ENCODE measurements around the gene TM7SF3.

The TM7SF3 gene

GRCh38 chr12:27014859-27015729 lies 910 bp upstream of the TM7SF3 start:
- no peak for DNase-seq (ENCODE audit: low read depth, low spot score)

GRCh38 chr12:27013611-27014084 lies 536 bp downstream of the TM7SF3 start:
- DNase-seq (ENCODE audit: low read depth, low spot score): no peak

DNA sequence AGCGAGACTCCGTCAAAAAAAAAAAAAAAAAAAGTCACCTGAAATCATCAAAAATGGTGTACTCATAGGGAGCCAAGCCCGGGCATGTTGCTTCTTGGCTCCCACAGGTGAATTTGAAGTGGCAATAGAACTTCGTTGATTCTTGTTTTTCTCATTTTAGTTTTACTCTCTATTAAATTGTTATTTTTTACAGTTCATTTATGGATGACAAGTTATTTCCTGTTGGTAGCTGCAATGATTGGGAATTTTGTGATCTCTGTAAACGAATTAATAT lies 1.3 kb downstream of the TM7SF3 start:
- DNase-seq (ENCODE audit: low read depth, low spot score): no peak

DNA sequence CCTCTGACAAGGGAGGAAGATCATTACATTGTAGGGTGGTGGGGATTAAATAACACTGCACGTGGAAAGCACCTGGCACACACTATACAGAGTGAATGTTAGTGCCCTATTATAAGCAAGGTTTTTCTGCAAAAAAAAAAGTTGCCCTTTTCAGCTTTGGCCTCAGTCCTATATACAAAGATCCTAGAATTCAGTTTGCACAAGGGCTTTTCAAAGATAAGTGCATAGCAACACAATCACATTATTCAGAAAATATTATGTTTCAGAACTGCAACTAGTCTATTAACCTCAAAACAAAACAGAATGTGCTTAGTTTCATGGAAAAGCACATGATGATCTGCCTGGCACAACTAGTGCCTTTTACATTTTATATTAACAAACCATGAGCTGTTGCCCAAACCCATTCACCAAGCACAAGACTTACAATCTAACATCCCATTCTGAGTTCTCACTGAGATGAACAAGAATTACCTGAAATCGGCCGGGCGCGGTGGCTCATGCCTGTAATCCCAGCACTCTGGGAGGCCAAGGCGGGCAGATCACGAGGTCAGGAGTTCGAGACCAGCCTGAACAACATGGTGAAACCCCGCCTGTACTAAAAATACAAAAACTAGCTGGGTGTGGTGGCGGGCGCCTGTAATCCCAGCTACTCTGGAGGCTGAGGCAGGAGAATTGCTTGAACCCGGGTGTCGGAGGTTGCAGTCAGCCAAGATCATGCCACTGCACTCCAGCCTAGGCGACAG lies 1.8 kb downstream of the TM7SF3 start:
- no peak for DNase-seq (ENCODE audit: low read depth, low spot score)

DNA sequence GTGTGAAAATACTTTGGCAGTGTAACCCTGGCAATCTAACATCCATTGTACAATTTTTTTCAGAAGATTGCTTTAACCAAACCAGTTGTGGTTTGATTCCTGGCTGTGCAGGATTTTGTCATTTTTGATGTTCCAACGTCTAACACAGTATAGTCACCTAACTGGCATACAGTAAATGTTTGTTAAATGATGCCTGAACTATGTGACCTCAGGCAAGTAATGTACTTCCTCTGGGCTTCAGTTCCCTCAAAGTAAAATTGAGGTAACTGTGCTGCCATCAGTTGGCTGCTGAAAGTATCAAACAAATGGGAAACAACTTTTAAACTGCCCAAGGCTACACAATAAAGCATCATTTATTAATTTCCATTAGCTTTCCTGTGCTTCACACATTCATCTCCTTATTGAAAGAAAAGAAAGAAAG lies 4.3 kb downstream of the TM7SF3 start:
- DNase-seq (ENCODE audit: low read depth, low spot score): no peak

GRCh38 chr12:27008081-27008480 lies 6.1 kb downstream of the TM7SF3 start:
- no peak for DNase-seq (ENCODE audit: low read depth, low spot score)

GRCh38 chr12:27006797-27007467 lies 7.3 kb downstream of the TM7SF3 start:
- DNase-seq (ENCODE audit: low read depth, low spot score): no peak

GRCh38 chr12:27005495-27005894 lies 8.7 kb downstream of the TM7SF3 start:
- DNase-seq (ENCODE audit: low read depth, low spot score): no peak

DNA sequence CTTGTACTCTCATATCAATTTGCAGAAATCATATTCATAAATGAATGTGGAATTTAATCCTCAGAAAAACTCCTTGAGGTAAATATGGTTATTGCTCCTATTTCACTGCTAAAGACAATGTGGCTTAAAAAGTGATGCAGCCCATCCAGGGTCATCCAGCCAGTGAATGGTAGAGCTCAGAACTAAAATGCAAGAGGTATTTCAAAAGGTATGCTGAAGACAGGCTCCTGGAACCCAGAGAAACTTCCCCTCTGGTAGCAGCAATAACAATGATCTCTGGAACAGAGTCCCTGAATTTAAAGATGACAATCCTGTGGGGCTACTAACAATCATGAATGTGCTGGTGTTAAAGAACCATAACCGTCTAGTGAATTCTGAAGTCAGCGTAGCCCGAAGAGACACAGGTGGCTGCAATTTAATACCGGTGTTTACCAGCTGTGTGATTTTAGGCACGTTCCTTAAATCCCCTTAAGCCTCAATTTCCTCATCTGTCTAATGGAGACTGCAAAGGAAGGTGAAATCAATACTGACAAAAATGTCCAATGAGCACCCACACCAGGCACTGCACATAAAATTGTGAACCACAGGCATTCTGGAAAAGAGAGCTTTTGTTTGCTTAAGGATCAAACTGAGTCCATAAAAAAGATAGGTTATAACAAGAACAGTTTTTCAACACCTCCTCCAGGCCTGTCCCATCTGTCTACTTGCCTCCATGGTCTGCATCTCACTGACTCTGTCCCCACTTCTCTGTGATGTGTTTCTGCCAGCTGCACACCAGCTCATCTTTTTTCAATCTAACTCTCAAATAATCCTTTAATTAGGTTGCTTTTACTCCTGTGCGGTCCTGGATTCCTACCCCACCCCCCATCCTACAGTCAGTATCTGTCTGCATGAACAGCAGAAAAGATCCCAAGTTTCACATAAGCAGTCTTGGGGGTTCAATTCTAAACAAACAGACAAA lies 10.5 kb downstream of the TM7SF3 start:
- no peak for DNase-seq (ENCODE audit: low read depth, low spot score)

- DNase-seq (ENCODE audit: low read depth, low spot score): no peak
Measured at GRCh38 chr12:27002141-27002540, 12.0 kb downstream of the TM7SF3 start.

DNA sequence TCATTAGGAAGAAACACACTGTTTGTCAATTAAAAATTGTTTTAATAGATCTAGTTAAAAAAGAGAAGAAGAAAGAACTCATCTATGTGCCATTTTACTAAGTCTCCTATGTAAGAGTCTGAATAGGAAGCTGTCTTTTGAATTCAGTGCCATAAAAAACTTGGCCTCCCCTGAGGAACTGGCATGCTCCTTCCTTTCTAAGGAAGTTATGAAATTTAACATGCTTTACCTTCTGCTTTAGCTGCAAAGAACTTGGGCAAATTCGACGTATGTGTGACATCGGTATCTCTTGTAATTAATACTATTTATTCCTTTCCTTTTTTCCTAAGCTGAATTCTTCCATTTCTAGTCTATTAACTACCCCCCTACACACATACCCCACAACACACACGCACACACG lies 12.5 kb downstream of the TM7SF3 start:
- DNase-seq (ENCODE audit: low read depth, low spot score): no peak

DNA sequence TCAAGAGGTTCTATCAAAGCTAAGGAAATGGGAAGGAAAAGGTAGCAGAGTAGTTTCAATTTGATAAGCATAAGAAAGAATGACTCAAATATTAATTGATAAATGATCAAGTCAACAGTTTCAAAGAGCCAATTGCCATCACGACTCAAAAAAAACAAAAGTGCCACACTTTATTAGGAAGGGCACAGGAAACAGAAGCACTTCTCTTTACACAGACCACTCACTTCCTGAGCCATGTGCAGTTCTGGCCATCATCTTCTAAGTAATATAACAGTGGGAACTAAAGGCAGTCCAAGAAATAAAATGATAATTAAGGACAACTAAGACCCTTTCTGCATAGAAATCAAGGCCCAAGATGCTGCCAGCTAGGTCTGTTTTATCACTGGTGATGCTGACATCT lies 13.2 kb downstream of the TM7SF3 start:
- DNase-seq (ENCODE audit: low read depth, low spot score): no peak

GRCh38 chr12:26997003-26997402 lies 17.2 kb downstream of the TM7SF3 start:
- DNase-seq (ENCODE audit: low read depth, low spot score): no peak

GRCh38 chr12:26995706-26996105 lies 18.5 kb downstream of the TM7SF3 start:
- DNase-seq (ENCODE audit: low read depth, low spot score): no peak

DNA sequence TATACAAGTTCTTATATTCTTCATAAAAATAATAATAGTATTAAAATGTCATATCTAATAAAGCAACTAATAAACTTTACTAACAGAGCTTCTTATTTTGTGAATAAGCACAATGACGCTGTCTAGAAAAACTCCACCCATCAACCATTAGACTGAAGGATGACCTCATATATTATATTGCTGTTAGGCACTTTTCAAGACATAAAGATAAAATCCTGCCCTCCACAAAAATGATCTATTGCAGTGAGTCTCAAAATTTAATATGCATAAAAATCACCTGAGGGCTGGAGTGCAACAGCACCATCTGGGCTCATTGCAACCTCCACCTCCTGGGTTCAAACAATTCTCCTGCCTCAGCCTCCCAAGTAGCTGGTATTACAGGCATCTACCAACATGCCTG lies 20.1 kb downstream of the TM7SF3 start:
- DNase-seq (ENCODE audit: low read depth, low spot score): no peak

DNA sequence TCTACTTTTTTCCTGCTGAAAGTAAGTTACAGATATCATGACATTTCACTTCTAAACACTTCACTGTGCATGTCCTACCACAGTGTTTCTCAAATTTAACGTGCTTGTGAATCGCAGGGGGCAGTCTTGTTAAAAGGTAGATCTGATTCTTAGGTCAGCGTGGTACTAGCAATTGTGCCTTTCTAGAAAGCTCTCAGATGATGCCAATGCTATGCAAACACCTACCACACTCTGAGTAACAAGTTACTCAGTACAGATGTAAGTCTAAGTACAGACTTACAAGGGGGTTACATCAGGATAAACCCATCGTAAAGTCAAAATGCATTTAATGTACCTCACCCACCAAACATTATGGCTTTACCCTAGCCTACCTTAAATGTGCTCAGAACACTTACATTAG lies 22.4 kb downstream of the TM7SF3 start:
- no peak for DNase-seq (ENCODE audit: low read depth, low spot score)

DNA sequence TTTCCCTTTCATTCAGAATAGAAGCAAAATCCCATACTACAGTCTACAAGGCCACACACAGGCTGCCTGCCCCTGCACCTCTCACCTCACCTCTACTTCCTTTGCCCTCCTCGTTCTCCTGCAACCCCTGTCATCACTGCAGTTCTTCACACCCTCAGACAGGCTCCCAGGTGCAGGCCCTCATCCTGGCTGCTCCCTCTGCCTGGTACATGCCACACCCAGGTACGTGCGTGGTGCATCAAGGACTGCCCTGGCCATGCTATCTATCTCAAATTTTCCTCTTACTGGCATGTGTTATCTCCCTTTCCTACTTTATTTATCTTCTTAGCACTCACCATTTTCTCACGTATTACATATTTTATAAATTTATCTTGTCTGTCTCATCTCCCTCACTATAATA lies 24.3 kb downstream of the TM7SF3 start:
- no peak for DNase-seq (ENCODE audit: low read depth, low spot score)

DNA sequence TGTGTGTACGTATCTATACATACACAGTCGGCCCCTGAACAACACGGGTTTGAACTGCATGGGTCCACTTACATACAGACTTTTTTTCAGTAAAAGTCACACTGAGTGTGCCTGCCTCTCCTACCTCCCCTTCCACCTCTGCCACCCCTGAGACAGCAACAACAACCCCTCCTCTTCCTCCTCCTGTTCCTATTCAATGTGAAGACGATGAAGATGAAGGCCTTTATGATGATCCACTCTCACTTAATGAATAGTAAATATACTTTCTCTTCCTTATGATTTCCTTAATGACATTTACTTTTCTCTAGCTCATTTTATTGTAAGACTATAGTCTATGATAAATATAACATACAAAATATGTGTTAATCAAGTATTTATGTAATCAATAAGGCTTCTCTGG lies 25.5 kb downstream of the TM7SF3 start:
- DNase-seq (ENCODE audit: low read depth, low spot score): no peak

DNA sequence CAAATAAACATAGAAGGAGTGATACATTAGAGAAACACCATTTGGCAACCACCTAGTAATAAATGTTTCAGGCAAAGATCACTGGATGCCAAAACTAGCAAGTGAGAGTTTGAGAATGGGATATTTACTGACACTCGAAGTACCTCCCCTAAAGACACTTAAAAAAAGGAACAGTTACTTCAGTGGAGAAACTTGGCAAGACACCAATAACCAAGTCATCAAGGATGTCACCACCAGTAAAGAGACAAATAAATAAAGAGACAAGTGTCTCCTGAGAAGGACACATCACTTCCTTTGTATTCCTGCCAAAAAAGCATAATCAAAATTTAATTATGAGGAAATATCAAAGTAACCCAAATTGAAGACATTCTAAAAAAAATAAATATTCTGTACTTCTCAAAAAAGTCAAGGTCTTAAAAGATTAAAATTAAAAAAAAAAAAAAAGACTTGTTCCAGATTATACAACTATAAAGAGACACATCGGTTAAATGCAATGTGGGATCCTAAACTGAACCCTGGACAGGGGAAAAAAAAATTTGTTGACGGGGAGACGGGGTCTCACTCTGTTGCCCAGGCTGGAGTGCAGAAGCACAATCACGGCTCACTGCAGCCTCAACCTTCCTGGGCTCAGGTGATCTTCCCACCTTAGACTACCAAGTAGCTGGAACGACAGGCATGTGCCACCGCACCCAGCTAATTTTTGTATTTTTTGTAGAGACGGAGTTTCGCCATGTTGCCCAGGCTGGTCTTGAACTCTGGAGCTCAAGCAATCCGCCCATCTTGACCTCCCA lies 26.4 kb downstream of the TM7SF3 start:
- DNase-seq (ENCODE audit: low read depth, low spot score): no peak

DNA sequence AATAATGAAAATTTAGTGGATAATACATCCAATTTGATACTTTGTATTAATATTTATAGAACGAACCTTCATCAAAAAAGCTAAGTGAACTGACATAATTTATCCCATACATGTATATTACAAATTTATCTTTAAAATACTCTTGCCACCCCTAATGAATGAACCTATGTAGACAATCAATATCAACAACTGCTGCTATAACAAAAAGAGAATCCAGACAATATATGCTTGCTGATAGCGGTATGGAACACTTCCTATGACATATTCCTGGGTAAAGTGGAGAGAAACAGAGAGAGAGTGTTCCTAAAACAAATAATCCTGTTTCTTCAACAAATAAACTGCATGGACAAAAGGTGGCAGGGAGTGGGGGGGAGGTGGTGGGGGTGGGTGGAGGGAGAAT lies 31.3 kb downstream of the TM7SF3 start:
- no peak for DNase-seq (ENCODE audit: low read depth, low spot score)

- DNase-seq (ENCODE audit: low read depth, low spot score): no peak
Measured at GRCh38 chr12:26979733-26980132, 34.5 kb downstream of the TM7SF3 start.

Data from activated naive CD8-positive, alpha-beta T cell treated with anti-CD3 and anti-CD28 coated beads, Interleukin-2, amount 50 U/mL, for 16 hours (primary cell).